Nephron (organoid): ENCODE results near the gene DZIP1.

Experiments
- H3K27ac Mint-ChIP-seq, 3 experiments: 2 replicates each; pipeline ENCODE4 v1.8.0; 2020; ENCODE audit warnings: mixed read lengths in 3 of 3, mild to moderate bottlenecking in 2 of 3, moderate library complexity in 1 of 3
- H3K27me3 Mint-ChIP-seq: 2 replicates; pipeline ENCODE4 v1.8.0; 2021; ENCODE audit warnings: low read depth, mild to moderate bottlenecking, moderate library complexity, mixed read lengths
- H3K36me3 Mint-ChIP-seq: 2 replicates; pipeline ENCODE4 v1.8.0; 2020; ENCODE audit warnings: low read depth, mixed read lengths
- H3K4me1 Mint-ChIP-seq: 2 replicates; pipeline ENCODE4 v1.8.0; 2020; ENCODE audit warnings: mixed read lengths
- H3K4me3 Mint-ChIP-seq, 3 experiments: 2 replicates each; pipeline ENCODE4 v1.8.0; 2020; ENCODE audit warnings: mild to moderate bottlenecking in 3 of 3, mixed read lengths in 3 of 3, moderate library complexity in 2 of 3
- H3K9me3 Mint-ChIP-seq: 2 replicates; pipeline ENCODE4 v1.8.0; 2020; ENCODE audit warnings: mixed read lengths
- TF ChIP-seq, protein P1 (sequence below), 3 experiments: fragments of 200-600 bp; sonication (generic); IDR thresholded peaks; one replicate each; pipeline ENCODE4 v1.5.0; 2021; ENCODE audit warnings: antibody characterized with exemption in 3 of 3; ENCODE audit not compliant: unreplicated experiment in 3 of 3

Gene DZIP1

GRCh38 chr13:95557013-95557412, 87.5 kb downstream of the DZIP1 start:
- Mint-ChIP-seq H3K4me3 (no peak overlapping the region), H3K9me3 (no peaks in the 10 kb centered on the region), H3K27me3 (peaks cover 39% of the 10 kb centered on the region), H3K4me1 (peaks cover 4% of the 10 kb centered on the region), H3K36me3 (no peaks in the 10 kb centered on the region), H3K27ac (no peak overlapping the region)
- TF ChIP-seq, protein P1, sequence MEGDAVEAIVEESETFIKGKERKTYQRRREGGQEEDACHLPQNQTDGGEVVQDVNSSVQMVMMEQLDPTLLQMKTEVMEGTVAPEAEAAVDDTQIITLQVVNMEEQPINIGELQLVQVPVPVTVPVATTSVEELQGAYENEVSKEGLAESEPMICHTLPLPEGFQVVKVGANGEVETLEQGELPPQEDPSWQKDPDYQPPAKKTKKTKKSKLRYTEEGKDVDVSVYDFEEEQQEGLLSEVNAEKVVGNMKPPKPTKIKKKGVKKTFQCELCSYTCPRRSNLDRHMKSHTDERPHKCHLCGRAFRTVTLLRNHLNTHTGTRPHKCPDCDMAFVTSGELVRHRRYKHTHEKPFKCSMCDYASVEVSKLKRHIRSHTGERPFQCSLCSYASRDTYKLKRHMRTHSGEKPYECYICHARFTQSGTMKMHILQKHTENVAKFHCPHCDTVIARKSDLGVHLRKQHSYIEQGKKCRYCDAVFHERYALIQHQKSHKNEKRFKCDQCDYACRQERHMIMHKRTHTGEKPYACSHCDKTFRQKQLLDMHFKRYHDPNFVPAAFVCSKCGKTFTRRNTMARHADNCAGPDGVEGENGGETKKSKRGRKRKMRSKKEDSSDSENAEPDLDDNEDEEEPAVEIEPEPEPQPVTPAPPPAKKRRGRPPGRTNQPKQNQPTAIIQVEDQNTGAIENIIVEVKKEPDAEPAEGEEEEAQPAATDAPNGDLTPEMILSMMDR (IDR thresholded peaks at IDR 0.05; ENCODE audit: unreplicated experiment in 3 of 3): no peak

DNA sequence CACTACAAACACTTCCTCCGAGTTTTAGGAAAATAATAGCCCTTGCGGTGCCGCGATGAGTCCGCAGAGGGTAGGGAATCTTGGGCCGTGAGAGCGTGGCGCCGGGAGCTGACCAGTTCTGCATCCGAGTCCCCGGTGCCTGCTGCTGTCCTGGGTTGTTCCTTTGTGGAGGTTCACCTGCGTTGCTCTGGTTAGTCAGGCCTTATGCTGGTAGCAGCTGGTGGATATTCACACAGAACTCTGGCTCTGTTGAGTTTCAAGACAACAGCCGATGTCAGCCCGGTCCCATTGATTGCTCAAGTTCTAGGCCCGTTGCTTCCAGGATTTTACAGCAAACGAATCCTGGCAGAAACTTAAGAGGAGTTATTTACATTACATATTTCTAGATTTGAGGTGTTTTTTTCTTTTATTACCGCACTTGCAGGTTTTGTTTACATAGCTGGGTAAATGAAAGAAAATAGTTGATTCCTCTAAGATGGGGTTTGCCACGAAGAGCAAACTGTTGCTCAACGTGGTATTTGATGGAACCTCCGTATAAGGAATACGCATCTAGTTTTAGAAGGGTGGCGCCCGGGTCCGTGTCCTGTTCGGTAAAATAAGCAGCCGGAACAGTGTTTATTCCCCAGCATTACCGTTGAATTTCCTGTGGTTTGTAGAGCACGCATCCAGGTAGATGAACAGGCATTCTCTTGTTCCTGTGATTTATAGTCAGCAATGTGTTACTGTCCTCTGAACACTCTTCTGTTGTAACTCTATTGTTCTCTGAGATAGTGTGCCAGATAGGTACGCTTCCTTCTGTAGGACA, 90.7 kb downstream of the DZIP1 start:
- Mint-ChIP-seq H3K27me3 (peaks cover 63% of the 10 kb centered on the region), H3K9me3 (no peaks in the 10 kb centered on the region), H3K36me3 (no peaks in the 10 kb centered on the region), H3K4me1 (peaks cover 11% of the 10 kb centered on the region), H3K27ac (peak overlapping the region in 1 of 3 experiments; percentile 56), H3K4me3 (peak overlapping the region; percentile 78 to 81 (median 78))
- TF ChIP-seq, protein P1 (IDR thresholded peaks at IDR 0.05; ENCODE audit: unreplicated experiment in 3 of 3): no peak

GRCh38 chr13:95552539-95553441, 91.7 kb downstream of the DZIP1 start, which contains the start of gene CLDN10:
Gene CLDN10, plus strand, starts transcription at chr13:95552720. Its CDS starts 34 bp downstream, at chr13:95552754.
- no peaks in the 10 kb centered on the region for H3K36me3 Mint-ChIP-seq
- H3K27ac Mint-ChIP-seq: peak within 1 kb of the TSS in 1 of 3 experiments; percentile 56
- H3K4me1 Mint-ChIP-seq: peaks cover 11% of the 10 kb centered on the region
- H3K9me3 Mint-ChIP-seq: no peaks in the 10 kb centered on the region
- H3K4me3 Mint-ChIP-seq: peak within 1 kb of the TSS; percentile 78 to 81 (median 78)
- TF ChIP-seq, protein P1 (IDR thresholded peaks at IDR 0.05; ENCODE audit: unreplicated experiment in 3 of 3): peak; percentile 40 to 67 (median 53)
- H3K27me3 Mint-ChIP-seq: peaks cover 67% of the 10 kb centered on the region

- H3K4me1 Mint-ChIP-seq: peaks cover 13% of the 10 kb centered on the region
- H3K36me3 Mint-ChIP-seq: no peaks in the 10 kb centered on the region
- no peaks in the 10 kb centered on the region for H3K9me3 Mint-ChIP-seq
- H3K27ac Mint-ChIP-seq: no peak overlapping the region
- peaks cover 66% of the 10 kb centered on the region for H3K27me3 Mint-ChIP-seq
- TF ChIP-seq, protein P1 (IDR thresholded peaks at IDR 0.05; ENCODE audit: unreplicated experiment in 3 of 3): no peak
- peak overlapping the region; percentile 40 to 69 (median 47) for H3K4me3 Mint-ChIP-seq
These were observed 92.3 kb downstream of the DZIP1 start for GRCh38 chr13:95552208-95552538.

- Mint-ChIP-seq H3K4me3 (no peak overlapping the region), H3K9me3 (no peaks in the 10 kb centered on the region), H3K4me1 (peaks cover 14% of the 10 kb centered on the region), H3K36me3 (no peaks in the 10 kb centered on the region), H3K27ac (no peak overlapping the region), H3K27me3 (peaks cover 42% of the 10 kb centered on the region)
- TF ChIP-seq, protein P1 (IDR thresholded peaks at IDR 0.05; ENCODE audit: unreplicated experiment in 3 of 3): no peak
These were observed 96.9 kb downstream of the DZIP1 start for GRCh38 chr13:95547531-95548167.
